Measurements from ENCODE around the gene MXD4. TPM values are rescaled to one million over a fixed set of nuclear protein-coding genes. Genes with fewer than 3 reads are reported as not detected.

The MXD4 gene
- total and polyA plus RNA-seq, 2 of the 13 experiments (the other 11 are each of a cell fraction or from before 2014, with no cell fraction given) = 29.0 to 31.3 TPM

DNA sequence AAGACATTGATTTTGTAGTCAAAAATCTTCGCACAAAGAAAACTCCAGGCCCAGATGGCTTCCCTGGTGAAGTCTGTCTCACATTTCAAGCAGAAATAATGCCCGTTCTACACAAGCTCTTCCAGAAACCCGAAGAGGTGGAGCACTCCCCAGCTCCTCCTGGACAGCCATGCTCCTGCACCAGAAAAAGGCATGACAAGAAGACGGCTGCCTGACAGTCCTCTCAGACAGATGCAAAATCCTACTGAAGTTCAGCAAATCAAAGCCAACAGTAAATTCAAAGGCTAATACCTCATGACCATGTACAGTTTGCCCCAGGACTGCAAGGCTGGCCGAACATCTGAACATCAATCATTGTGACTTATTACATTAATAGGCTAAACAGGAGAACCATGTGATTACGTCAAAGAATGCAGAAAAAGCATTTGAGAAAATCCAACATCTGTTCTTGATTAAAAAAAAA lies 30.8 kb upstream of the MXD4 start:
- intact Hi-C loops (cut with micrococcal nuclease; ENCODE audit: unreplicated experiment) = no loop called here
- DNase-seq (ENCODE audit: low spot score) = no peak
- BruUV-seq (replicated peaks) = no TSS peak
- no peak for FAIRE-seq
- POLR2A ChIA-PET = no interaction called here
- in situ Hi-C loops (cut with HindIII; ENCODE audit: extremely low pct_ligation_motif_present, low pct_unique_long_range_greater_than_20kb) = no loop called here
- Histone ChIP-seq H3K27ac (ENCODE audit: extremely low read length, insufficient read depth, low read length) (no peak overlapping the region), H2AFZ (ENCODE audit: low read length) (no peak overlapping the region), H3K9ac (ENCODE audit: insufficient read depth, low read depth, low read length) (no peak overlapping the region), H3K4me2 (ENCODE audit: low read depth, low read length) (no peak overlapping the region), H3K9me3 (ENCODE audit: low read length) (no peaks in the 10 kb centered on the region), H3K4me3 (replicated peaks in 1 of 3; ENCODE audit: insufficient read depth in 1 of 3, low read depth in 2 of 3, low read length in 3 of 3) (no peak overlapping the region), H3K27me3 (ENCODE audit: control insufficient read depth in 1 of 2, insufficient read depth in 2 of 2, low read length in 2 of 2) (peaks cover 7 to 58% of the 10 kb centered on the region in 2 experiments; a peak in 3 of 5 replicates), H3K79me2 (ENCODE audit: insufficient read depth, low read length) (no peaks in the 10 kb centered on the region), H4K20me1 (ENCODE audit: insufficient read depth, low read length) (no peaks in the 10 kb centered on the region), H3K36me3 (replicated peaks in 1 of 2; ENCODE audit: control insufficient read depth in 1 of 2, insufficient read depth in 2 of 2, low read length in 2 of 2) (no peaks in the 10 kb centered on the region), H3K4me1 (ENCODE audit: insufficient read depth, low read length) (0 out of 2 replicates have a peak, but pooled peaks cover 9% of the 10 kb centered on the region)
- CTCF ChIA-PET (ENCODE audit: low intra/inter-chr PET ratio, low total read pairs) = no interaction called here
- TF ChIP-seq, protein P1, sequence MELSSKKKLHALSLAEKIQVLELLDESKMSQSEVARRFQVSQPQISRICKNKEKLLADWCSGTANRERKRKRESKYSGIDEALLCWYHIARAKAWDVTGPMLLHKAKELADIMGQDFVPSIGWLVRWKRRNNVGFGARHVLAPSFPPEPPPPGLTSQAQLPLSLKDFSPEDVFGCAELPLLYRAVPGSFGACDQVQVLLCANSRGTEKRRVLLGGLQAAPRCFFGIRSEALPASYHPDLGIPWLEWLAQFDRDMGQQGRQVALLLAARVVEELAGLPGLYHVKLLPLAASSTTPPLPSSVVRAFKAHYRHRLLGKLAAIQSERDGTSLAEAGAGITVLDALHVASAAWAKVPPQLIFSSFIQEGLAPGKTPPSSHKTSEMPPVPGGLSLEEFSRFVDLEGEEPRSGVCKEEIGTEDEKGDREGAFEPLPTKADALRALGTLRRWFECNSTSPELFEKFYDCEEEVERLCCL (CRISPR knock-in tag; IDR thresholded peaks at IDR 0.05; ENCODE audit: borderline replicate concordance) = no peak
- TF ChIP-seq ZNF263 (CRISPR knock-in tag; IDR thresholded peaks at IDR 0.05) = peak; percentile 54; the same call in 1 of the 2 replicates
- WGBS (ENCODE audit: low lambda C conversion rate) = 21% methylated on average over 6 of the region's 6 CpGs
- no peak for ATAC-seq

DNA sequence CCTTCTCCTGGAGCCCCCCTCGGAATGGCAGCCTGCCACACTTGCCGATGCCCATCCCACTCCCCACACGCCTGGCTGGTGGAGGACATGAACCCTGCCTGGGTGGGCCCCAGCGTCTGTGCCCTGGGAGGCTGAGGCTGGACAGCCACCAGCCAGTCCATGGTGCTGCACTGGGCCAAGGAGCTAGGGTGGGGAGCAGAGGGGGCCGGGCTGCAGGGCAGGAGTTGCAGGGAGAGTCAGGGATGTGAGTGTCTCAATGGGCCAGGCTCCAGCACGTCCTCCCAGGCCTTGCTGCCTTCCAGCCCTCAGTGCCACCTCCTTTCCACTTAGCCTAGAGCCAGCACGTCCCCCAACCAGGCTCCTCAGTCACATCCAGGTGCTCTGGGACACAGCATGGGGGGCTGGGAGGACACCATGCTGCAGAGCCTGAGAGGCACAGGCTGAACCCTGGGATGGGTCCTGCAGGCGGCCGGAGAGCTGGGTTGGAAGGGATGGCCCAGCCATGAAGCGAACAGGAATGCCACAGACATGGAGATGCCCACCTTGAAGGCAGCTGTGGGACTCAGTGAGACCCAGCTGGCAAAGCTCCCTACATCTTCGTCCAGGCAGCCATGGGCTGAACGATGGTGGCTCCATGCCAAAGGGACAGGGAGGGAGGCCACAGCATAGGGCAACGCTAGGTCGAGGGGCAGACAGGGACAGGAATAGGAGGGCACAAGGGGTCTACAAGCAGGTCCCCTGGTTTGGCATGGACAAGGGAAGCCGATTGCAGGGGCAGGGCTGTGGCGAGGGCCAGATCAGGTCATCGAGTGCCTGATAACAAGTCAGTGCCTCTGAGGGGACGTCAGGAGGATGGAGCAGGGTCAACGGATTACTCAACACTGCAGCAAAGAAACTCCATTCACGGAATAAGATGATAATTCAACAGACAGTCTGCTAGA lies 30.1 kb upstream of the MXD4 start:
- FAIRE-seq = no peak
- Histone ChIP-seq H3K9me3 (ENCODE audit: low read length) (no peaks in the 10 kb centered on the region), H3K27me3 (ENCODE audit: control insufficient read depth in 1 of 2, insufficient read depth in 2 of 2, low read length in 2 of 2) (peaks cover 5 to 59% of the 10 kb centered on the region in 2 experiments; a peak in 4 of 5 replicates), H3K36me3 (replicated peaks in 1 of 2; ENCODE audit: control insufficient read depth in 1 of 2, insufficient read depth in 2 of 2, low read length in 2 of 2) (no peaks in the 10 kb centered on the region), H4K20me1 (ENCODE audit: insufficient read depth, low read length) (no peaks in the 10 kb centered on the region), H3K4me1 (ENCODE audit: insufficient read depth, low read length) (0 out of 2 replicates have a peak, but pooled peaks cover 9% of the 10 kb centered on the region), H3K27ac (ENCODE audit: extremely low read length, insufficient read depth, low read length) (no peak overlapping the region), H3K79me2 (ENCODE audit: insufficient read depth, low read length) (no peaks in the 10 kb centered on the region), H2AFZ (ENCODE audit: low read length) (no peak overlapping the region), H3K4me2 (ENCODE audit: low read depth, low read length) (no peak overlapping the region), H3K4me3 (replicated peaks in 1 of 3; ENCODE audit: insufficient read depth in 1 of 3, low read depth in 2 of 3, low read length in 3 of 3) (no peak overlapping the region), H3K9ac (ENCODE audit: insufficient read depth, low read depth, low read length) (no peak overlapping the region)
- intact Hi-C loops (cut with micrococcal nuclease; ENCODE audit: unreplicated experiment) (no loop called here), in situ Hi-C loops (cut with HindIII; ENCODE audit: extremely low pct_ligation_motif_present, low pct_unique_long_range_greater_than_20kb) (no loop called here)
- POLR2A ChIA-PET = no interaction called here
- ATAC-seq = no peak; the same call in 2 of the 3 replicates
- BruUV-seq (replicated peaks) = no TSS peak
- CTCF ChIA-PET (ENCODE audit: low intra/inter-chr PET ratio, low total read pairs) = no interaction called here
- WGBS (ENCODE audit: low lambda C conversion rate) = 17% methylated on average over 12 of the region's 20 CpGs
- TF ChIP-seq, protein P2, sequence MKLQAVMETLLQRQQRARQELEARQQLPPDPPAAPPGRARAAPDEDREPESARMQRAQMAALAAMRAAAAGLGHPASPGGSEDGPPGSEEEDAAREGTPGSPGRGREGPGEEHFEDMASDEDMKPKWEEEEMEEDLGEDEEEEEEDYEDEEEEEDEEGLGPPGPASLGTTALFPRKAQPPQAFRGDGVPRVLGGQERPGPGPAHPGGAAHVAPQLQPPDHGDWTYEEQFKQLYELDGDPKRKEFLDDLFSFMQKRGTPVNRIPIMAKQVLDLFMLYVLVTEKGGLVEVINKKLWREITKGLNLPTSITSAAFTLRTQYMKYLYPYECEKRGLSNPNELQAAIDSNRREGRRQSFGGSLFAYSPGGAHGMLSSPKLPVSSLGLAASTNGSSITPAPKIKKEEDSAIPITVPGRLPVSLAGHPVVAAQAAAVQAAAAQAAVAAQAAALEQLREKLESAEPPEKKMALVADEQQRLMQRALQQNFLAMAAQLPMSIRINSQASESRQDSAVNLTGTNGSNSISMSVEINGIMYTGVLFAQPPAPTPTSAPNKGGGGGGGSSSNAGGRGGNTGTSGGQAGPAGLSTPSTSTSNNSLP (IDR thresholded peaks at IDR 0.05; ENCODE audit: low read depth, low read length) = no peak
- TF ChIP-seq ZBTB21 (CRISPR knock-in tag; IDR thresholded peaks at IDR 0.05) (no peak), FOXK2 (IDR thresholded peaks at IDR 0.05) (no peak), ELF1 (CRISPR knock-in tag; IDR thresholded peaks at IDR 0.05) (no peak), NRL (CRISPR knock-in tag; IDR thresholded peaks at IDR 0.05; ENCODE audit: borderline replicate concordance) (no peak), KMT2A (CRISPR knock-in tag; IDR thresholded peaks at IDR 0.05) (no peak), ATF1 (CRISPR knock-in tag; IDR thresholded peaks at IDR 0.05) (no peak)
- TF ChIP-seq, protein P3, sequence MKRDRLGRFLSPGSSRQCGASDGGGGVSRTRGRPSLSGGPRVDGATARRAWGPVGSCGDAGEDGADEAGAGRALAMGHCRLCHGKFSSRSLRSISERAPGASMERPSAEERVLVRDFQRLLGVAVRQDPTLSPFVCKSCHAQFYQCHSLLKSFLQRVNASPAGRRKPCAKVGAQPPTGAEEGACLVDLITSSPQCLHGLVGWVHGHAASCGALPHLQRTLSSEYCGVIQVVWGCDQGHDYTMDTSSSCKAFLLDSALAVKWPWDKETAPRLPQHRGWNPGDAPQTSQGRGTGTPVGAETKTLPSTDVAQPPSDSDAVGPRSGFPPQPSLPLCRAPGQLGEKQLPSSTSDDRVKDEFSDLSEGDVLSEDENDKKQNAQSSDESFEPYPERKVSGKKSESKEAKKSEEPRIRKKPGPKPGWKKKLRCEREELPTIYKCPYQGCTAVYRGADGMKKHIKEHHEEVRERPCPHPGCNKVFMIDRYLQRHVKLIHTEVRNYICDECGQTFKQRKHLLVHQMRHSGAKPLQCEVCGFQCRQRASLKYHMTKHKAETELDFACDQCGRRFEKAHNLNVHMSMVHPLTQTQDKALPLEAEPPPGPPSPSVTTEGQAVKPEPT (CRISPR knock-in tag; IDR thresholded peaks at IDR 0.05; ENCODE audit: low read depth) = no peak
- TF ChIP-seq, protein P4, sequence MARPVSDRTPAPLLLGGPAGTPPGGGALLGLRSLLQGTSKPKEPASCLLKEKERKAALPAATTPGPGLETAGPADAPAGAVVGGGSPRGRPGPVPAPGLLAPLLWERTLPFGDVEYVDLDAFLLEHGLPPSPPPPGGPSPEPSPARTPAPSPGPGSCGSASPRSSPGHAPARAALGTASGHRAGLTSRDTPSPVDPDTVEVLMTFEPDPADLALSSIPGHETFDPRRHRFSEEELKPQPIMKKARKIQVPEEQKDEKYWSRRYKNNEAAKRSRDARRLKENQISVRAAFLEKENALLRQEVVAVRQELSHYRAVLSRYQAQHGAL (CRISPR knock-in tag; IDR thresholded peaks at IDR 0.05; ENCODE audit: not compliant biosample characterization) = no peak
- DNase-seq (ENCODE audit: low spot score) = no peak

Measured in HepG2 (cell line).